Spleen (tissue), 11 donors: ENCODE data around the gene TPM1. TPM values are rescaled to one million over a fixed set of nuclear protein-coding genes. Genes with fewer than 3 reads are reported as not detected.

Experiments
- DNase-seq: peaks from one replicate; pipeline ENCODE4 v3.0.0-alpha.2; 2020
- H3K27ac ChIP-seq, 8 donors: fragments of 200-600 bp; sonication (generic) in 7 of 8; 1 replicate in 4 of 8; 2 replicates in 4 of 8; pipeline versions ENCODE4 v1.5.0 to v1.8.0; 2016 to 2021; ENCODE audit warnings: inconsistent platforms in 4 of 8, mild to moderate bottlenecking in 4 of 8, moderate library complexity in 1 of 8
- H3K27me3 ChIP-seq, 7 donors: fragments of 200-600 bp; sonication (generic) in 6 of 7; replicated peaks in 1 of 7; 1 replicate in 4 of 7; 2 replicates in 3 of 7; pipeline versions ENCODE4 v1.5.0 to v1.8.0; 2016 to 2021; ENCODE audit warnings: inconsistent platforms in 3 of 7, mild to moderate bottlenecking in 1 of 7
- H3K36me3 ChIP-seq, 6 donors: fragments of 200-600 bp; sonication (generic) in 5 of 6; 1 replicate in 4 of 6; 2 replicates in 2 of 6; pipeline versions ENCODE4 v1.5.0 to v1.8.0; 2016 to 2021; ENCODE audit warnings: inconsistent platforms in 2 of 6
- H3K4me1 ChIP-seq, 6 donors: fragments of 200-600 bp; sonication (generic) in 5 of 6; 1 replicate in 3 of 6; 2 replicates in 3 of 6; pipeline versions ENCODE4 v1.5.0 to v1.8.0; 2016 to 2021; ENCODE audit warnings: inconsistent platforms in 3 of 6
- H3K4me3 ChIP-seq, 8 donors: fragments of 200-600 bp; sonication (generic) in 7 of 8; 1 replicate in 4 of 8; 2 replicates in 4 of 8; pipeline versions ENCODE4 v1.5.0 to v1.8.0; 2016 to 2021; ENCODE audit warnings: inconsistent platforms in 4 of 8, mild to moderate bottlenecking in 4 of 8, moderate library complexity in 2 of 8
- H3K9me3 ChIP-seq, 8 donors: fragments of 200-600 bp; sonication (generic) in 7 of 8; 1 replicate in 4 of 8; 2 replicates in 4 of 8; pipeline versions ENCODE4 v1.5.0 to v1.8.0; 2016 to 2021; ENCODE audit warnings: inconsistent platforms in 4 of 8
- POLR2A ChIP-seq, 3 donors: fragments of 450-650 bp; IDR thresholded peaks; one replicate each; pipeline ENCODE4 v1.5.1; 2017; ENCODE audit warnings: antibody characterized with exemption in 3 of 3, mild to moderate bottlenecking in 1 of 3
- POLR2AphosphoS5 ChIP-seq, 3 donors: sonication (generic); formaldehyde crosslinking; IDR thresholded peaks; one replicate each; pipeline ENCODE4 v1.5.1; 2017; ENCODE audit warnings: antibody characterized with exemption in 3 of 3
- WGBS, 5 donors: extraction: QIAGEN DNeasy Blood & Tissue Kit in 3 of 5; methylation state at CpG; one replicate each; pipeline versions ENCODE4 v1.1.5 to v1.1.7; 2013 to 2018; 5-methylcytosine and 5-hydroxymethylcytosine counted together
- intact Hi-C: fragments of 100-400 bp; cut with DNase I; formaldehyde crosslinking; loops from one replicate; pipeline ENCODE4 v1.15.0; 2023; ENCODE audit warnings: low total_unique reads
- polyA plus RNA-seq, 3 donors: library from polyadenylated mRNA; stranded (reverse); fragments of 200-250 nt; gene quantifications; one replicate each; pipeline ENCODE4 v1.2.1, GENCODE V29; 2013
- total RNA-seq, 7 donors: library from RNA; depleted of rRNA in 3 of 7; stranded (reverse); fragments of >200 nt in 3 of 7; fragmentation: NEBNext Ultra II Directional in 4 of 7; extraction: Animal tissue kit (Norgen Biotek cat#: 25700) in 4 of 7; gene quantifications; one replicate each; pipeline versions ENCODE4 v1.1.0 to v1.2.1, GENCODE V29; 2016 to 2021
- TF ChIP-seq, protein P1 (sequence below), 11 experiments: fragments of 200-600 bp in 7 of 11; fragments of 450-650 bp in 4 of 11; sonication (generic) in 4 of 11; IDR thresholded peaks in 8 of 11; conservative IDR thresholded peaks in 3 of 11; 1 replicate in 7 of 11; 2 replicates in 4 of 11; pipeline versions ENCODE4 v1.4.0 to v1.8.0; 2016 to 2021; ENCODE audit warnings: antibody characterized with exemption in 11 of 11, inconsistent platforms in 4 of 11, mild to moderate bottlenecking in 1 of 11
- donor health status: healthy with polysubstance abuse.
- donor health status: DM: no; HTN: no; CAD: no; lungs with moderate emphysema.
- donor health status: DM: no; HTN: no; CAD: no.
- donor health status: Bipolar disorder and iron deficiency.
- donor health status: healthy.
- donor health status: DM: no; HTN: no; CAD: no.
- donor health status: DM: yes; HTN: yes; CAD: no.

Gene TPM1
- total and polyA plus RNA-seq, 10 donors = 70.6 to 317 (median 123) TPM

DNA sequence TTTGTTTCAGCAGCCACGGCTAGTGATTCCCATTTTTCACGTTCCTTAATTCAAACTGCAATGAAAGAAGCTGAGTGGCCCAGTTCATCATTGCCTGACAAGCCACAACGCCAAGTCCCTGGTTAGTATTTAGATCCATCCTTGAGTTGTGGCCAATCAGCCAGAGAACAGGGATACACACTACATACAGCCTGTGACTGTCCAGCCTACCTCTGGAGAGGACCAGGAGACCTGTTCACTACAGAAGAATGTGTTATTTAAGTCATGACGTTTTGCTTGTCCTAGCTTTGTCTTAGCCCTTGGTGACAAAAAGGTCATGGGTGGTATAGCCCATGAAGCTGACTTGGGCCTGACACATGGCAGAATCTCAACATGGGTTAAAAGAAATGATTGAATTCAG lies 2.7 kb upstream of the TPM1 start:
- intact Hi-C loops = loop anchor here (10.0 kb wide), 1 partner anchor 235 kb away; the partner anchor contains the start of gene APH1B
- H3K9me3 ChIP-seq = no peaks in the 10 kb centered on the region
- H3K4me1 ChIP-seq = peaks cover 19 to 33% (median 25%) of the 10 kb centered on the region in 6 donors
- no peak for DNase-seq
- peaks cover 6 to 52% (median 38%) of the 10 kb centered on the region in 7 donors for H3K27me3 ChIP-seq
- WGBS, 5 donors = 83 to 96% (median 90%) methylated on average over 4 of the region's 4 CpGs
- no peak overlapping the region for H3K4me3 ChIP-seq
- TF ChIP-seq POLR2AphosphoS5 (IDR thresholded peaks at IDR 0.05) (no peak), POLR2A (IDR thresholded peaks at IDR 0.05) (no peak)
- TF ChIP-seq, protein P1, sequence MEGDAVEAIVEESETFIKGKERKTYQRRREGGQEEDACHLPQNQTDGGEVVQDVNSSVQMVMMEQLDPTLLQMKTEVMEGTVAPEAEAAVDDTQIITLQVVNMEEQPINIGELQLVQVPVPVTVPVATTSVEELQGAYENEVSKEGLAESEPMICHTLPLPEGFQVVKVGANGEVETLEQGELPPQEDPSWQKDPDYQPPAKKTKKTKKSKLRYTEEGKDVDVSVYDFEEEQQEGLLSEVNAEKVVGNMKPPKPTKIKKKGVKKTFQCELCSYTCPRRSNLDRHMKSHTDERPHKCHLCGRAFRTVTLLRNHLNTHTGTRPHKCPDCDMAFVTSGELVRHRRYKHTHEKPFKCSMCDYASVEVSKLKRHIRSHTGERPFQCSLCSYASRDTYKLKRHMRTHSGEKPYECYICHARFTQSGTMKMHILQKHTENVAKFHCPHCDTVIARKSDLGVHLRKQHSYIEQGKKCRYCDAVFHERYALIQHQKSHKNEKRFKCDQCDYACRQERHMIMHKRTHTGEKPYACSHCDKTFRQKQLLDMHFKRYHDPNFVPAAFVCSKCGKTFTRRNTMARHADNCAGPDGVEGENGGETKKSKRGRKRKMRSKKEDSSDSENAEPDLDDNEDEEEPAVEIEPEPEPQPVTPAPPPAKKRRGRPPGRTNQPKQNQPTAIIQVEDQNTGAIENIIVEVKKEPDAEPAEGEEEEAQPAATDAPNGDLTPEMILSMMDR (IDR thresholded peaks at IDR 0.05 in 8 of 11, conservative IDR thresholded peaks at IDR 0.05 in 3 of 11) = no peak
- H3K27ac ChIP-seq = no peak overlapping the region
- no peaks in the 10 kb centered on the region for H3K36me3 ChIP-seq

DNA sequence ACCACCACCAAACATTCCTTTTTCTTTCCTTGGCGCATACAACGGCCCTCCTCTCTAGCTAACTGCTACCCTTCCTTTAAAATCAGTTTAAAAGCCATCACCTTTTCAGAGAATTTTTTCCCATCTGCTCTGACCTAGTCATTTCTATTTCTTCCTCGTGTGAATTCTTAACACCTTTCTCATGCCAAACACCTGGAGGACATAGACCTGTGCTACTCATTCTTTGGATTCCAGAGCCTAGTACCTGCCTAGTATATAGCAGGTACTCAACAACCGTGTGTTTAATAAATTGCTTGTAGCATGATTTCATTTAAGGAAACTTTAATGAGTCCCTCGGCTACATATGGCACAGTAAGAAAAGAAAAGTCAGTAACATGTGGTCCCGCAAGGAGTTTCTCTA lies 2.0 kb upstream of the TPM1 start:
- DNase-seq = no peak
- Histone ChIP-seq H3K27me3 (peaks cover 6 to 59% (median 45%) of the 10 kb centered on the region in 7 donors), H3K4me3 (no peak overlapping the region), H3K4me1 (peaks cover 19 to 33% (median 25%) of the 10 kb centered on the region in 6 donors), H3K27ac (no peak overlapping the region), H3K9me3 (no peaks in the 10 kb centered on the region), H3K36me3 (no peaks in the 10 kb centered on the region)
- 89 to 93% (median 91%) methylated on average over 6 of the region's 6 CpGs for WGBS, 5 donors
- TF ChIP-seq POLR2AphosphoS5 (IDR thresholded peaks at IDR 0.05) (no peak), POLR2A (IDR thresholded peaks at IDR 0.05) (no peak)
- TF ChIP-seq, protein P1 (IDR thresholded peaks at IDR 0.05 in 8 of 11, conservative IDR thresholded peaks at IDR 0.05 in 3 of 11) = no peak
- intact Hi-C loops = loop anchor here (10.0 kb wide), 1 partner anchor 234 kb away; the partner anchor contains the start of gene APH1B

DNA sequence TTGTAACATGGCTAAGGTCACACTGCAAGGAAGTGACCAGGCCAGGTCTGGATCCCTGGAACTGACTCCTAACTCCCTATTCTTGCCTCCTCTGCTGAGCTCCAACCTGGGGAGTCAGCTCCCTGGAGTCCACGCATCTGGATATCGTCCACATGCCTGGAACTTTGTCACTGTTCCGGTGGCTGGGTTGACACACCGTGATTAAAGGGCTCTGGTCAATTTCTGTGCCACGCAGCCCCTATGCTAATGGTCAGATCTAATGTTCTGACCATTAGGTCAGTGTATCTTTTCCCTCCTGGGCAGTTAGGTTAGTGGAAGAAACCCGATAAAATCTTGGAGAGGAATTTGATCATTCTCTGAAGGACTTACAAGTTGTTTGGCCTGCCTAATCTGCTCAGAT lies 1.6 kb upstream of the TPM1 start:
- no peak overlapping the region for H3K4me3 ChIP-seq
- TF ChIP-seq, protein P1 (IDR thresholded peaks at IDR 0.05 in 8 of 11, conservative IDR thresholded peaks at IDR 0.05 in 3 of 11) = no peak
- TF ChIP-seq POLR2A (IDR thresholded peaks at IDR 0.05) = no peak
- no peak for TF ChIP-seq POLR2AphosphoS5 (IDR thresholded peaks at IDR 0.05)
- H3K4me1 ChIP-seq = peaks cover 19 to 33% (median 25%) of the 10 kb centered on the region in 6 donors
- DNase-seq = no peak
- H3K27me3 ChIP-seq = peaks cover 6 to 64% (median 49%) of the 10 kb centered on the region in 7 donors
- no peak overlapping the region for H3K27ac ChIP-seq
- H3K36me3 ChIP-seq = no peaks in the 10 kb centered on the region
- H3K9me3 ChIP-seq = no peaks in the 10 kb centered on the region
- intact Hi-C loops = loop anchor here (10.0 kb wide), 1 partner anchor 234 kb away; the partner anchor contains the start of gene APH1B
- WGBS, 5 donors = 80 to 93% (median 85%) methylated on average over 6 of the region's 6 CpGs

DNA sequence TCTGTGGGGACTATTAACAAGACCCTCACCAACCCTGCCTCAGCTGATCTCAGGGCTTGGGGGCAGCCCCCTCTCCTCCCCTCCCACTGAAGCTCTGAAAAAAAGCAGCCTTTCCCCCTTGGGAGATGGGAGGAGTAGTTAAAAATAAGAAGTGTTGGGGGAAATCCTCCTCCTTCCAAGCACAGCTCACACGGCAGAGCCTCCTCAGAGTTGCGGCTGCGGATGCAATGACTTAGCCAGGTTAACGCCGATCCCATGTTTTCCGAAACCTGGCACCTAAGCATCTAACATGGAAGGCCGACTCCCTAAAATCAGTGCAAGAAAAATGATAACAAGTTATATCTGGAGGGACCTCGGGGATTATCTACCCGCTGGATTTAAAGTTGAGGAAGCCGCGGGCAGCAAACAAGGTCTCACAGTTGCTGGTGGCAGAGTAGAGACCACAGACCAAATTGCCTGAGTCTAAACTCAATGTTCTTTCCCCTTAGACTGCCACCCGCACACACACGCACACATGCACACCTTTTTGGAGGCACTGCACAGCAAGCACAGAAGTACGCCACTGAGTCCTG lies 1.1 kb upstream of the TPM1 start:
- peak overlapping the region in 5 of 8 donors; percentile 59 to 75 (median 71) for H3K27ac ChIP-seq
- peaks cover 19 to 33% (median 25%) of the 10 kb centered on the region in 6 donors for H3K4me1 ChIP-seq
- TF ChIP-seq POLR2AphosphoS5 (IDR thresholded peaks at IDR 0.05) = no peak
- TF ChIP-seq, protein P1 (IDR thresholded peaks at IDR 0.05 in 8 of 11, conservative IDR thresholded peaks at IDR 0.05 in 3 of 11) = no peak
- TF ChIP-seq POLR2A (IDR thresholded peaks at IDR 0.05) = no peak
- WGBS, 5 donors = 58 to 73% (median 59%) methylated on average over 14 of the region's 14 CpGs
- intact Hi-C loops = loop anchor here (10.0 kb wide), 1 partner anchor 233 kb away; the partner anchor contains the start of gene APH1B
- peak overlapping the region in 3 of 8 donors; percentile 51 to 73 (median 53) for H3K4me3 ChIP-seq
- H3K36me3 ChIP-seq = no peaks in the 10 kb centered on the region
- peaks cover 6 to 69% (median 51%) of the 10 kb centered on the region in 7 donors for H3K27me3 ChIP-seq
- no peak for DNase-seq
- no peaks in the 10 kb centered on the region for H3K9me3 ChIP-seq
